WTC11 (cell line): Measurements from ENCODE around the gene MTHFD1L. TPM values are rescaled to one million over a fixed set of nuclear protein-coding genes. Genes with fewer than 3 reads are reported as not detected.

Experiments
- ATAC-seq: fragments of 200-7000 bp; cut with Tn5 transposase; 2 replicates; pipeline ENCODE4 v1.10.0; 2021; ENCODE audit warnings: mild to moderate bottlenecking, moderate library complexity
- CTCF ChIA-PET: fragments of 300-600 bp; sonication (Branson Sonifier 250); formaldehyde crosslinking; loops from one replicate; lab custom pipeline; 2021; ENCODE audit warnings: antibody characterized with exemption; lab: Charles Lee
- POLR2A ChIA-PET: fragments of 350-600 bp; sonication (Branson Sonifier 250); formaldehyde crosslinking; loops from one replicate; lab custom pipeline; 2021; ENCODE audit warnings: antibody characterized with exemption; lab: Charles Lee
- DNase-seq: peaks from one replicate; pipeline ENCODE4 v3.0.0; 2021; ENCODE audit warnings: low spot score
- H3K27ac Mint-ChIP-seq: 2 replicates; pipeline ENCODE4 v1.8.0; 2021; ENCODE audit warnings: mixed read lengths
- H3K27me3 Mint-ChIP-seq: 2 replicates; pipeline ENCODE4 v1.8.0; 2021; ENCODE audit warnings: low read depth, mild to moderate bottlenecking, moderate library complexity, mixed read lengths
- H3K36me3 Mint-ChIP-seq: 2 replicates; pipeline ENCODE4 v1.8.0; 2021; ENCODE audit warnings: mixed read lengths
- H3K4me1 Mint-ChIP-seq: 2 replicates; pipeline ENCODE4 v1.8.0; 2022; ENCODE audit warnings: mixed read lengths
- H3K4me3 Mint-ChIP-seq: 2 replicates; pipeline ENCODE4 v1.8.0; 2021; ENCODE audit warnings: mild to moderate bottlenecking, moderate library complexity, mixed read lengths
- H3K9me3 Mint-ChIP-seq: 2 replicates; pipeline ENCODE4 v1.8.0; 2021; ENCODE audit warnings: mixed read lengths
- AFF4 ChIP-seq: sonication (generic); formaldehyde crosslinking; IDR thresholded peaks from 2 replicates; pipeline ENCODE4 v1.8.1; 2023; ENCODE audit warnings: mild to moderate bottlenecking, missing genetic modification reagents, borderline replicate concordance
- ATF3 ChIP-seq: sonication (generic); formaldehyde crosslinking; conservative IDR thresholded peaks from 2 replicates; pipeline ENCODE4 v1.8.1; 2022; ENCODE audit warnings: mild to moderate bottlenecking, missing genetic modification reagents
- ETV6 ChIP-seq: sonication (generic); formaldehyde crosslinking; IDR thresholded peaks from 2 replicates; pipeline ENCODE4 v1.8.1; 2022; ENCODE audit warnings: mild to moderate bottlenecking, missing genetic modification reagents
- FOXP4 ChIP-seq: sonication (generic); formaldehyde crosslinking; IDR thresholded peaks from 2 replicates; pipeline ENCODE4 v1.8.0; 2022; ENCODE audit warnings: mild to moderate bottlenecking, missing genetic modification reagents
- NFE2L1 ChIP-seq: sonication (generic); formaldehyde crosslinking; IDR thresholded peaks from 2 replicates; pipeline ENCODE4 v1.8.1; 2023; ENCODE audit warnings: missing genetic modification reagents
- NFYB ChIP-seq: sonication (generic); formaldehyde crosslinking; conservative IDR thresholded peaks from 2 replicates; pipeline ENCODE4 v1.8.0; 2022; ENCODE audit warnings: low read depth, missing genetic modification reagents
- PRRX2 ChIP-seq: fragments of 250-450 bp; sonication (Bioruptor Pico); IDR thresholded peaks from 2 replicates; pipeline ENCODE4 v1.8.0; 2021; ENCODE audit warnings: mild to moderate bottlenecking
- RORB ChIP-seq: fragments of 250-450 bp; sonication (Bioruptor Pico); IDR thresholded peaks from 2 replicates; pipeline ENCODE4 v1.9.0; 2021; ENCODE audit warnings: mild to moderate bottlenecking
- TEAD1 ChIP-seq: sonication (generic); formaldehyde crosslinking; IDR thresholded peaks from 2 replicates; pipeline ENCODE4 v1.8.0; 2022; ENCODE audit warnings: mild to moderate bottlenecking, missing genetic modification reagents
- TP53 ChIP-seq: sonication (generic); formaldehyde crosslinking; IDR thresholded peaks from 2 replicates; pipeline ENCODE4 v1.8.1; 2023; ENCODE audit warnings: mild to moderate bottlenecking, missing genetic modification reagents
- USF2 ChIP-seq: sonication (generic); formaldehyde crosslinking; IDR thresholded peaks from 2 replicates; pipeline ENCODE4 v1.8.1; 2023; ENCODE audit warnings: mild to moderate bottlenecking, missing genetic modification reagents, moderate library complexity
- ZNF263 ChIP-seq: sonication (generic); formaldehyde crosslinking; IDR thresholded peaks from 2 replicates; pipeline ENCODE4 v1.8.1; 2022; ENCODE audit warnings: low read depth, mild to moderate bottlenecking, moderate library complexity, missing genetic modification reagents
- ZNF281 ChIP-seq: sonication (generic); formaldehyde crosslinking; IDR thresholded peaks from 2 replicates; pipeline ENCODE4 v1.8.0; 2023; ENCODE audit warnings: mild to moderate bottlenecking, missing genetic modification reagents
- ZNF425 ChIP-seq: fragments of 250-450 bp; sonication (Bioruptor Pico); conservative IDR thresholded peaks from 2 replicates; pipeline ENCODE4 v1.9.0; 2021; ENCODE audit warnings: mild to moderate bottlenecking
- ZNF532 ChIP-seq: fragments of 250-450 bp; sonication (Bioruptor Pico); IDR thresholded peaks from 2 replicates; pipeline ENCODE4 v1.9.0; 2021; ENCODE audit warnings: mild to moderate bottlenecking, borderline replicate concordance
- total RNA-seq: library from RNA; stranded (reverse); gene quantifications from 3 replicates; pipeline ENCODE4 v1.2.3, GENCODE V29; 2021

MTHFD1L gene
- total RNA-seq, 1 experiment from 2014 or later = 104 TPM

- POLR2A ChIA-PET = interaction anchor here (0.6 kb wide), 1 partner anchor 474 kb away, joined by 3 read pairs; no protein-coding TSS in a partner anchor
- Mint-ChIP-seq H3K27ac (no peak overlapping the region), H3K27me3 (no peaks in the 10 kb centered on the region)
Observed at GRCh38 chr6:150895928-150896632, 30.6 kb downstream of the MTHFD1L start.

More at GRCh38 chr6:150895928-150896632, 30.6 kb downstream of the MTHFD1L start:
- peaks cover 38% of the 10 kb centered on the region for H3K36me3 Mint-ChIP-seq
- TF ChIP-seq RORB (CRISPR knock-in tag) = no peak
- no peak for TF ChIP-seq USF2 (CRISPR knock-in tag)
- no peak for TF ChIP-seq ZNF281 (CRISPR knock-in tag)
- no peak for TF ChIP-seq ETV6
- no peak for TF ChIP-seq ZNF263
- TF ChIP-seq ZNF425 (CRISPR knock-in tag) = no peak
- no peak for TF ChIP-seq ZNF532
- TF ChIP-seq AFF4 (CRISPR knock-in tag) = no peak
- no peak for TF ChIP-seq NFYB (CRISPR knock-in tag)
- no peak for TF ChIP-seq PRRX2 (CRISPR knock-in tag)
- no peak for TF ChIP-seq FOXP4
- TF ChIP-seq NFE2L1 (CRISPR knock-in tag) = no peak
- TF ChIP-seq ATF3 (CRISPR knock-in tag) = no peak
- no peak for TF ChIP-seq TP53 (CRISPR knock-in tag)
- no peak for TF ChIP-seq TEAD1 (CRISPR knock-in tag)
- H3K9me3 Mint-ChIP-seq = no peaks in the 10 kb centered on the region
- no peaks in the 10 kb centered on the region for H3K4me1 Mint-ChIP-seq
- H3K4me3 Mint-ChIP-seq = no peak overlapping the region
- CTCF ChIA-PET = interaction anchor here (1.7 to 1.8 kb wide), 2 partner anchors 79 to 428 kb away, joined by 4 to 6 read pairs; no protein-coding TSS in a partner anchor
- DNase-seq (no peak), ATAC-seq (no peak)
